ENCODE data around the gene DAAM2.

- TF ChIP-seq POLR2A (IDR thresholded peaks at IDR 0.05; ENCODE audit: low read depth, low read length) = no peak
- TF ChIP-seq POLR2AphosphoS5 (IDR thresholded peaks at IDR 0.05; ENCODE audit: low read depth, low read length) = no peak
- TF ChIP-seq TAF1 (IDR thresholded peaks at IDR 0.05; ENCODE audit: low read depth, low read length) = no peak
- no peak for TF ChIP-seq SPI1 (IDR thresholded peaks at IDR 0.05; ENCODE audit: low read depth, low read length)
- TF ChIP-seq POU2F2 (IDR thresholded peaks at IDR 0.05; ENCODE audit: low read depth, low read length) = no peak
These were observed 135.0 kb downstream of the DAAM2 start for GRCh38 chr6:39927159-39927558.

Data from GM12891 (cell line).